HL-60/S4 treated with retinoic acid at 250 ng/mL for 4 days and 3 days (cell line): Measurements from ENCODE around the gene PTPRM.

ENCODE experiments used
- in situ Hi-C: fragments of 300-500 bp; cut with MboI; formaldehyde crosslinking; loops from 2 replicates; pipeline ENCODE4 v1.7.0; 2022; ENCODE audit warnings: low sequenced_read_pairs

Gene PTPRM

DNA sequence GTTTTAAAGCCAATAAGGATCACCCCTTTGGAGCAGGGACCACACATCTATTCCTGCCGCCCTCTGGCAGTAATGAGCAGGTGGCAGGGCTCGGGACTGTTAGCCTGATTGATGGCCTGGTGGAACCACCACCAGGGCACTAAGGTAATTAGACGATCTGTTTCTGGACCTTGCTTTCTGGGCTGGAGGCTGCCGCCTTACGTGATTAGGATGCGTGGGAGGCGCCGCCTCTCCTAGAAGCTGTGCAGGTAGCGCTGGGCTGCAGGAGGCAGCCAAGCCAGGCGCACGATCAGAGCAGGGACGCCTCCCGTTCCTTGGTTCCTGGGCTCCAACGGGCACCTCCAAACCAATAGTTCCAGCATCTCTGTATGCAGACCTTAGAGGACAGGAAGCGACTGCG is 799.5 kb downstream of the PTPRM start:
- in situ Hi-C loops, result no loop called here

DNA sequence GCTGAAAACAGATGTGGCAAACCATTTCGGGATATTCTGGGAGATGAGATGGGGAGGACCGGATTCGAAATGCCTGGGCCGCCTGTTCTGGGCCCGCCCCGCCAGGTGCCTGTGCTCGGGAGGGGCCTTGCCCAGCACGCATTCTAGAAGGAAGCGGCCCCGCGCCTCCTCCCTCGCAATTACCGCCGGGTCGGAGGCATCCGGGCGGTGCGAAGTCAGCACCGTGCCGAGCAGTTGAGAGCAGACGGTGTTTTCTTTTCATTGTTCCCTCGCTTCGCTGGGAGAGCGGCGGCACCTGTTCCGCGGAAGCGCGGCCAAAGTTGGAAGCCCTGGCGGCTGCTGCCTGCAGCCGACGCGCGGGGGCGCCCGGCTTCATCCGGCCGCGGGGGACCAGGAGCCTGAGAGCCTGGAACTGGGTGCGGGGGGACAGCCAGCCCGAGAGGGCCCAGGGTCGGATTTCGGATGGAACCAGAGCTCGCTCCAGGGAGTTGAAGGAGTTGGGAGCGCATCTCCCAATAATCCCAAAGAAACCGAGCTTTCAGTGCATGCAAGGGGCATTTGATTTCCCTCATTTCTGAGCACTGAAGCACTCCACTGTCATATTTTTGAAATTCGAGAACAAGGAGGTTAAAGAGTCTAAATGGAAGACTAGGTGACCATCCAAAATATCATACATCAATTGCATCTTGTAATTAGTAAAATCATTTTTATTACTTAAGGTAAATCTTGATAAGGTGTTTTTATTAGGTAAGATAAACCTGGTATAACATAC is 800.3 kb downstream of the PTPRM start:
- in situ Hi-C loops, result no loop called here

GRCh38 chr18:8368512-8369217 is 801.5 kb downstream of the PTPRM start:
- in situ Hi-C loops, result no loop called here

- in situ Hi-C loops, result no loop called here
Observed at GRCh38 chr18:8373486-8373885, 806.4 kb downstream of the PTPRM start.

DNA sequence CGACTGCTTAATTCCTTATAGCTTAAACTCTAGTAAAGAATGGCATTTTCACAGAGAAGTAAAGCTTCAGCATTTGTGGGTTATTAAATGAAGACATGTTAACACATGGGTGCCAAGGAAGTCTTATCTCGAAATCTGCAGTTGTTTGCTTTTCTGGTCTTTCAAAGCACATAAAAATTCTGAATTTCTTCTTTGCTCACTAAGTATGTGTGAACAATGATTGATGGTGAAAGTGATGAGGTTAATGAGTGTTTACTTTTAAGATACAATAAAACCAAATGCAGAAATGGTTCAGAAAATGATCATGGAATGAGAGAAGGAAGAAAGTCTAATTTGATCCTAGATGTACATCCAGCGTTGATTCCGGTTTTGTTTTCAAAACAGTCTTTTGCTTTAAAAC is 807.6 kb downstream of the PTPRM start:
- in situ Hi-C loops, result no loop called here

GRCh38 chr18:8375249-8375648 is 808.1 kb downstream of the PTPRM start:
- in situ Hi-C loops, result no loop called here

- in situ Hi-C loops, result no loop called here
Observed at GRCh38 chr18:8376113-8376512, 809.0 kb downstream of the PTPRM start.

GRCh38 chr18:8379187-8379941 is 812.2 kb downstream of the PTPRM start:
- in situ Hi-C loops, result no loop called here

- in situ Hi-C loops, result no loop called here
Observed at GRCh38 chr18:8380006-8380405, 812.9 kb downstream of the PTPRM start.

GRCh38 chr18:8380926-8381325 is 813.8 kb downstream of the PTPRM start:
- in situ Hi-C loops, result no loop called here

- in situ Hi-C loops, result no loop called here
Observed at GRCh38 chr18:8381821-8382459, 814.8 kb downstream of the PTPRM start.

GRCh38 chr18:8385400-8385799 is 818.3 kb downstream of the PTPRM start:
- in situ Hi-C loops, result no loop called here

DNA sequence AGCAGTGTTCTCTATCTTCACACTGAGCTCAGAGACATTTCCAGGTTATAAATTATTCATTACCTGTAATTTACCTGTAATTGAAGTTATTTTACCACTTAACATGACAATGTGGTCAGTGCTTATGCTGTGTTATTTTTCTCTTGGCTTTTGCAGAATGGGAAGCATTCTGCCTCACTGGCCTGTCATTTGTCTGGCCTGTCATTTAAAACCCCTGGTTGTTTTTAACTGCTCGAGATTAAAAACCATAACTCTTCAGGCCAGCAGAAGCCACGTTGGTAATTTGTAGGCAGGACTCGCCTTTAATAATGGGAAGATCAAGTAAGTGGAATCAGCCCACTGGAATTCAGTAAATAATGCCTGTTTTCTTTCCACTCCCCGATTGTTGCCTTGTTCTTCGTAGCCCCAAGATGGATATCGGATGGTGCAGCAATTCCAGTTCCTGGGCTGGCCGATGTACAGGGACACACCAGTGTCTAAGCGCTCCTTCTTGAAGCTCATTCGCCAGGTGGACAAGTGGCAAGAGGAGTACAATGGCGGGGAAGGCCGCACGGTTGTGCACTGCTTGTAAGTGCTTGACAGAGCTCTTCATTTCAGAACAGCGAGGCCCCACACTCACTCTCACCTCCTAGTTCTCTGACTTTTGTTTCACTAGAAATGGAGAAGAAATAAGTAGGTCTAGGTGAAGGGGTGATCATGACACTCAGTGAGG is 819.7 kb downstream of the PTPRM start:
- in situ Hi-C loops, result no loop called here

DNA sequence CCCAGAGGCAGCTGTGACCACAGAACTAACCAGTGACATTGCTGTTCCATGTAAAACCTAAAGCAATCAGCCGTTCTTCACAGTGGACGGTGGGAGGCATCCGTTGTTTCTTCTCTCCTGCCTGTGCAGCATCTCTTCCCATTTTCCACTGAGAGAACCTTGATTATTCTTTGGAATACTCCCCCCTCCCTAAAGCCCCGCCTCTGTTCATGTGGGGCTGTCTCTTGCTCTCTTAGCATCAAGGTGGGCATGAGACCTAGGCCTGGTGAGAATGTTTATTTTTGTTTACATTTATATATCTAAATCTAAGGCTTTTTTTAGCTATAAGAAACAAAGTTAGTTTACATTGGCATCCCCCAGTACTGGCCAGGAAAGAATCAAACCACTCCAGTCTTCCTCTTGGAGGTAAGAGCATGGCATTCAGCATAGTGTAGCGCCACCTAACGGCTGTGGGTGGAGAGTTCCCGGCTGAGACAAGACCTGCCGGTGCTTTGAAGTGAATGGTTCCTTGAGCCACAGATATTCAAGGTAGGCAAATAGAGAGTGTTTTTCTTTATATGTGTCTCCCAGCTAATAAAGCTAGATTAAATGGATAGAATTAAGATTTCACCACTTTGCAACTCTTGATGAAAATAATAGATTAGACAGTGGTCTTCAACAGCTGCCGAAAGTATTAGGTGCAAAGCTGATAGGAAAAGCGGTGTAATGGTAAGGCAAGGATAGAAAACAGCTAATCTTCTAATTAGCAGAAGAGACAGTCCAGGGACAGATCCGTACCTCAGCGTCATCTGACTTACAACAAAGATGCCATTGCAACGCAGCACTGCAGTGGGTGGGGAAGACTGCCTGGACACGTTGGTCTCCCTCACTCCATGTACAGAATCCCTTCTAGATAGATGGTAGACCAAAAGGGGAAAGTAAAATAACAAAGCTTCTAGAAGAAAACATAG is 822.5 kb downstream of the PTPRM start:
- in situ Hi-C loops, result no loop called here

DNA sequence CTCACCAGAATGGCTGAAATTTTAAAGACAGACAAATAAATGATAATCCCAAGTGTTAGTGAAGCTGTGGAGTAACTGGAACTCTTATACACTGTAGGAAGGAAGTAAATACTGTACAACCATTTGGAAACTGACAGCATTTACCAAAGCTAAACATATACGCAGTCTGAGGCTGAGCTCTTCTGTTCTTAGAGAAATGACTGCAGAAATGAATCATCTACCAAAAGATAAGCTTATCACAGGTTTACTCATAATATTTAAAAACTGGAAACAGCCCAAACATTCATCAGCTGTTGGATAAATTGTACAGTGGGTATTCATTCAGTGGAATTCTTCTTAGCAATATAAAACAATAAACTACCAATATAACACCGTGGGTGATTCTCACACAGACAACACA is 824.0 kb downstream of the PTPRM start:
- in situ Hi-C loops, result no loop called here

DNA sequence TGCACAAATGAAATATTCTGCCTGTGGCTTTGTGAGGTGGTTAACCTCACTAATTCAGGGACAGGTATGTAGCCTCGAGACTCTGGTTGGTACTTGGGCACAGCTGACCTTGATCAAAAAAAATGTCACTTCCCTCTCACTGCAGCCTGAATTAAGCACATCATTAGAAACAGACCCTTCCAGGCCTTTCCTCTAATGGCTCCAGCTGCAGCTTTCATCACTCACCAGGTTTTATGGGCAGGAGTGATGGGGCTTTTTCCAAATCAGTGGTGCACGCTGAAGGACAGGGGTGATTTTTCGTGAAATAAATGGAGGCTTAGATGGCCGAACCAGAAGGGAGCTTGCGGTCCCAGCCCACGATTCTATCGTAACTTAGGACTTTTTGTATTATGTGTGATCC is 829.1 kb downstream of the PTPRM start:
- in situ Hi-C loops, result no loop called here

DNA sequence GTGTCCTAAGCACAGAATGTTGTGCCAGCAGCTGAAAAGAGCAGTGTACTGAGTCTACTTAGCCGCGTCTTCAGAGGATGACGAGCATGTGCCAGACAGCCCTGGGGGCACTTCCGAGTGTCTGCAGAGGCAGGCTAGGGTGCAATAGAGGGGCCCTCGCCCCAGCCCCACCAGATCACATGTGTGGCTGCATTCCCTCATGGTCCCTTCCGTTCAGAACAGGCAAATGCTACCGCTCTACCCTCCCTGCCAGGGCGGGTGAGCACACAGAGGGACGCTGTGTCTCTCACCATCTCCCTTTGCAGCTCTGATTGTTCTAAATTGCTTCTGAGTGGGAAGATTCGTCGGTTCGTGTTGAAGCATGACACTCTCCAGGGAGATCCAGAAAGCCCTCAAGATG is 829.9 kb downstream of the PTPRM start:
- in situ Hi-C loops, result no loop called here

DNA sequence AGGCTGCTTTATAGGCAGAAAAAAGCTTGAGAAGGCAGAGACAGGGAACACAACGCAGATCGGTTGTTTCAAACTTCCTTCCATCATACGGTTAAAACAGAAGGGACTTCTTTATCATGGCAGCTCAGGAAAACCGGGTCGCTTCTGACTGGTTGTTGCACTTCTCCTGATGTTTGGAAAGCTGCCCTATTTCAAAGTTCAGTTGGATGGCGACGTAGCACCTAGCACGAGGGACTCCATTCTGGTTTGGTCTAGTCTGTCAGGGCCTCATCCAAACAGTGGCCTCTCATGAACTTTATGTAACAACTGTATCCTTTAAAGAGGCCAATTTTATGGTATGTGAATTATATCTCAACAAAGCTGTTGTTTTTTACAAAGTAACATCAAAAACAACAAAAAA is 832.0 kb downstream of the PTPRM start:
- in situ Hi-C loops, result no loop called here

DNA sequence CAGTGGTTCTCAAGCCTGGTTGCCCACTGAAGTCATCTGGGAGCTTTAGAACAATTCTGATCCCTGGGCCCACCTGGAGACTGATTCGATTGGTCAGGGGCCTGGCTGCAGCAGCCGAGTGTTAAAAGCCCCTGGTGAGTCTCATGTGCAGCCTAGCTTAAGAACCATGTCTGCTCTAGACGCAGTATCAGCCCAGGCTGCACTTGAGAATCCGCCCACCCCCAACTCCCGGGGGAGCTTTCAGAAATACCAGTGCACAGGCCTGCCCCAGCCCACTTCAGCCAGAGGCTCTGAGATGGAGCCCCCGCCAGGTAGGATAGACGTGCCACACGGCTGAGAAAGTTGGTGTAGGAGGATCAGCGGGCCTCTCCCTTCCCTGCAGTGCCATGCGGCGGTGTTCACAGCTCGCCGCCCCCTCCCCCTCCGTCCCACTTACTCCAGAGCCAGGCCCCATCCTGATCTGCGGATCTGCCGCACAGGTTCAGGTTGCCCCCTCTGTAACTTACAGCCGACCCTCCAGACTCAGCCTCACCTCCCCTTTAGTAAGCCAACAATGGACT is 833.2 kb downstream of the PTPRM start:
- in situ Hi-C loops, result no loop called here
